Vagina (tissue), 2 donors: Measurements from ENCODE around the gene BHLHA9. TPM values are rescaled to one million over a fixed set of nuclear protein-coding genes. Genes with fewer than 3 reads are reported as not detected.

Experiments
- DNase-seq, 2 donors: peaks; one replicate each; pipeline ENCODE4 v3.0.0-alpha.2; 2017; ENCODE audit errors: extremely low spot score in 2 of 2
- H3K27ac ChIP-seq: fragments of 200-600 bp; sonication (generic); one replicate; pipeline ENCODE4 v1.5.1; 2019
- H3K27me3 ChIP-seq: fragments of 200-600 bp; sonication (generic); one replicate; pipeline ENCODE4 v1.5.1; 2019
- H3K36me3 ChIP-seq, 2 donors: fragments of 200-600 bp; sonication (generic); one replicate each; pipeline ENCODE4 v1.5.1; 2017 to 2019
- H3K4me1 ChIP-seq: fragments of 200-600 bp; sonication (generic); one replicate; pipeline ENCODE4 v1.5.1; 2019
- H3K4me3 ChIP-seq, 2 donors: fragments of 200-600 bp; sonication (generic); 1 replicate in 1 of 2; 2 replicates in 1 of 2; pipeline ENCODE4 v1.5.1; 2016 to 2019
- H3K9me3 ChIP-seq: fragments of 200-600 bp; sonication (generic); one replicate; pipeline ENCODE4 v1.5.1; 2019
- CTCF ChIP-seq, 3 experiments: fragments of 450-650 bp in 2 of 3; fragments of 200-600 bp in 1 of 3; sonication (generic) in 1 of 3; IDR thresholded peaks; one replicate each; pipeline ENCODE4 v1.5.1; 2017 to 2019; ENCODE audit warnings: antibody characterized with exemption in 3 of 3, mild to moderate bottlenecking in 2 of 3, moderate library complexity in 2 of 3
- POLR2A ChIP-seq, 2 donors: fragments of 450-650 bp; IDR thresholded peaks; one replicate each; pipeline ENCODE4 v1.6.1; 2017; ENCODE audit warnings: antibody characterized with exemption in 2 of 2, mild to moderate bottlenecking in 2 of 2, moderate library complexity in 2 of 2
- POLR2AphosphoS5 ChIP-seq, 2 donors: sonication (generic); formaldehyde crosslinking; IDR thresholded peaks; one replicate each; pipeline ENCODE4 v1.9.0; 2017; ENCODE audit warnings: antibody characterized with exemption in 2 of 2, mild to moderate bottlenecking in 2 of 2, low read depth in 1 of 2; ENCODE audit not compliant: insufficient read depth in 1 of 2
- intact Hi-C: fragments of 100-400 bp; cut with DNase I; formaldehyde crosslinking; loops from one replicate; pipeline ENCODE4 v1.15.1; 2023
- total RNA-seq: library from RNA; depleted of rRNA; stranded (reverse); fragments of >200 nt; gene quantifications from one replicate; pipeline ENCODE4 v1.2.3, GENCODE V29; 2016

The BHLHA9 gene
- total RNA-seq, 1 donor from 2014 or later = not detected

- no peak for DNase-seq
- Histone ChIP-seq H3K4me3 (no peak overlapping the region), H3K4me1 (peaks cover 14% of the 10 kb centered on the region), H3K27ac (no peak overlapping the region), H3K9me3 (no peaks in the 10 kb centered on the region), H3K36me3 (no peaks in the 10 kb centered on the region), H3K27me3 (no peaks in the 10 kb centered on the region)
- TF ChIP-seq POLR2AphosphoS5 (IDR thresholded peaks at IDR 0.05; ENCODE audit: insufficient read depth in 1 of 2, low read depth in 1 of 2) = no peak
- no peak for TF ChIP-seq CTCF (IDR thresholded peaks at IDR 0.05)
- no peak for TF ChIP-seq POLR2A (IDR thresholded peaks at IDR 0.05)
- intact Hi-C loops = loop anchor here (5.0 to 10.0 kb wide), 2 partner anchors 60 to 372 kb away; partner anchors contain the start of genes RILP and SCARF1
These were observed 2.5 kb downstream of the BHLHA9 start for GRCh38 chr17:1272701-1273100.

- no peak for DNase-seq
- intact Hi-C loops = loop anchor here (5.0 to 10.0 kb wide), 2 partner anchors 59 to 371 kb away; partner anchors contain the start of genes RILP and SCARF1
- H3K27ac ChIP-seq = no peak overlapping the region
- no peak for TF ChIP-seq POLR2AphosphoS5 (IDR thresholded peaks at IDR 0.05; ENCODE audit: insufficient read depth in 1 of 2, low read depth in 1 of 2)
- no peak for TF ChIP-seq POLR2A (IDR thresholded peaks at IDR 0.05)
- TF ChIP-seq CTCF (IDR thresholded peaks at IDR 0.05) = no peak
- H3K9me3 ChIP-seq = no peaks in the 10 kb centered on the region
- no peaks in the 10 kb centered on the region for H3K36me3 ChIP-seq
- peaks cover 10% of the 10 kb centered on the region for H3K4me1 ChIP-seq
- H3K27me3 ChIP-seq = no peaks in the 10 kb centered on the region
- no peak overlapping the region for H3K4me3 ChIP-seq
These were observed 3.4 kb downstream of the BHLHA9 start for GRCh38 chr17:1273492-1274244.

- Histone ChIP-seq H3K27me3 (no peaks in the 10 kb centered on the region), H3K9me3 (no peaks in the 10 kb centered on the region), H3K36me3 (no peaks in the 10 kb centered on the region), H3K4me3 (no peak overlapping the region), H3K27ac (no peak overlapping the region), H3K4me1 (peaks cover 5% of the 10 kb centered on the region)
- DNase-seq = no peak
- TF ChIP-seq POLR2A (IDR thresholded peaks at IDR 0.05) = no peak
- TF ChIP-seq CTCF (IDR thresholded peaks at IDR 0.05) = no peak
- TF ChIP-seq POLR2AphosphoS5 (IDR thresholded peaks at IDR 0.05; ENCODE audit: insufficient read depth in 1 of 2, low read depth in 1 of 2) = no peak
- intact Hi-C loops = loop anchor here (5.0 to 10.0 kb wide), 2 partner anchors 58 to 371 kb away; partner anchors contain the start of genes RILP and SCARF1
These were observed 4.0 kb downstream of the BHLHA9 start for GRCh38 chr17:1274245-1274608.

- peaks cover 2% of the 10 kb centered on the region for H3K4me1 ChIP-seq
- H3K36me3 ChIP-seq = no peaks in the 10 kb centered on the region
- TF ChIP-seq CTCF (IDR thresholded peaks at IDR 0.05) = no peak
- TF ChIP-seq POLR2AphosphoS5 (IDR thresholded peaks at IDR 0.05; ENCODE audit: insufficient read depth in 1 of 2, low read depth in 1 of 2) = no peak
- DNase-seq = no peak
- H3K9me3 ChIP-seq = no peaks in the 10 kb centered on the region
- no peak overlapping the region for H3K4me3 ChIP-seq
- H3K27ac ChIP-seq = no peak overlapping the region
- intact Hi-C loops = loop anchor here (10.0 kb wide), 1 partner anchor 369 kb away; the partner anchor contains the start of genes RILP and SCARF1
- H3K27me3 ChIP-seq = no peaks in the 10 kb centered on the region
These were observed 5.1 kb downstream of the BHLHA9 start for GRCh38 chr17:1275205-1275961.
